ENCODE measurements around the gene TAF11L6. TPM values are rescaled to one million over a fixed set of nuclear protein-coding genes. Genes with fewer than 3 reads are reported as not detected.
"Not testable (repeated sequence)": the region's sequence is repeated elsewhere in the genome, so short reads cannot be mapped to it uniquely, and the experiment has no call there.

The TAF11L6 gene
- polyA plus RNA-seq, 1 of the 3 experiments (the other 2 are of a cell fraction), result not detected

- H4K20me1 ChIP-seq (ENCODE audit: insufficient read depth); DNase-seq; H3K4me1 ChIP-seq (ENCODE audit: control insufficient read depth in 1 of 2, insufficient read depth in 2 of 2, low read depth in 1 of 2, low read length in 1 of 2); H3K9me3 ChIP-seq; POLR2A ChIA-PET; H3K4me2 ChIP-seq; CTCF ChIA-PET; H3K27ac ChIP-seq (ENCODE audit: low read depth in 2 of 2, low read length in 1 of 2); H2AFZ ChIP-seq (ENCODE audit: low read depth); H3K79me2 ChIP-seq (ENCODE audit: insufficient read depth); H3K9me2 ChIP-seq; H3K36me3 ChIP-seq (replicated peaks in 1 of 2; ENCODE audit: control insufficient read depth in 1 of 2, insufficient read depth in 2 of 2, low read length in 1 of 2); H3K27me3 ChIP-seq (ENCODE audit: insufficient read depth); H3K4me3 ChIP-seq (ENCODE audit: low read depth in 2 of 2, low read length in 1 of 2); H3F3A ChIP-seq (replicated peaks; ENCODE audit: insufficient read depth); H3K9ac ChIP-seq: not testable (repeated sequence)
- no CpG with 5 or more reads among the region's 15 CpGs for WGBS (ENCODE audit: low lambda C conversion rate)
Observed at GRCh38 chr5:17521501-17521900, 7.0 kb upstream of the TAF11L6 start, which contains the start of gene TAF11L4. Gene TAF11L4, plus strand, starts transcription at chr5:17521801.

- H2AFZ ChIP-seq (ENCODE audit: low read depth); H3K79me2 ChIP-seq (ENCODE audit: insufficient read depth); DNase-seq; H3K9ac ChIP-seq; H3K4me3 ChIP-seq (ENCODE audit: low read depth in 2 of 2, low read length in 1 of 2); H3K36me3 ChIP-seq (replicated peaks in 1 of 2; ENCODE audit: control insufficient read depth in 1 of 2, insufficient read depth in 2 of 2, low read length in 1 of 2); H3K9me3 ChIP-seq; POLR2A ChIA-PET; H3K27ac ChIP-seq (ENCODE audit: low read depth in 2 of 2, low read length in 1 of 2); H4K20me1 ChIP-seq (ENCODE audit: insufficient read depth); H3K4me1 ChIP-seq (ENCODE audit: control insufficient read depth in 1 of 2, insufficient read depth in 2 of 2, low read depth in 1 of 2, low read length in 1 of 2); CTCF ChIA-PET; H3K4me2 ChIP-seq; H3K9me2 ChIP-seq; H3K27me3 ChIP-seq (ENCODE audit: insufficient read depth); H3F3A ChIP-seq (replicated peaks; ENCODE audit: insufficient read depth): not testable (repeated sequence)
- WGBS (ENCODE audit: low lambda C conversion rate), result no CpG with 5 or more reads among the region's 15 CpGs
Observed at GRCh38 chr5:17524935-17525334, 3.5 kb upstream of the TAF11L6 start, which contains the start of gene TAF11L5. Gene TAF11L5, plus strand, starts transcription at chr5:17525235.

- DNase-seq; H3K9me3 ChIP-seq; H4K20me1 ChIP-seq (ENCODE audit: insufficient read depth); H3F3A ChIP-seq (replicated peaks; ENCODE audit: insufficient read depth); H3K27ac ChIP-seq (ENCODE audit: low read depth in 2 of 2, low read length in 1 of 2); H3K4me3 ChIP-seq (ENCODE audit: low read depth in 2 of 2, low read length in 1 of 2); H3K27me3 ChIP-seq (ENCODE audit: insufficient read depth); H3K9ac ChIP-seq; H2AFZ ChIP-seq (ENCODE audit: low read depth); H3K9me2 ChIP-seq; POLR2A ChIA-PET; H3K4me1 ChIP-seq (ENCODE audit: control insufficient read depth in 1 of 2, insufficient read depth in 2 of 2, low read depth in 1 of 2, low read length in 1 of 2); H3K79me2 ChIP-seq (ENCODE audit: insufficient read depth); H3K4me2 ChIP-seq; CTCF ChIA-PET; H3K36me3 ChIP-seq (replicated peaks in 1 of 2; ENCODE audit: control insufficient read depth in 1 of 2, insufficient read depth in 2 of 2, low read length in 1 of 2): not testable (repeated sequence)
- WGBS (ENCODE audit: low lambda C conversion rate), result 69% methylated on average over 13 of the region's 17 CpGs
Observed at GRCh38 chr5:17526504-17526903, 2.0 kb upstream of the TAF11L6 start.

Small RNA genes lying within 50 kb of the gene (small RNA-seq; reads per million reads assigned to genes)
- gene AC106774.3, result 0 reads per million in 7 experiments

Other genes with a start within 250 kb of the TAF11L6 start
- not detected in 2 replicates for gene TAF11L2, start 30.4 kb upstream of the TAF11L6 start, polyA plus RNA-seq (2012; rRNA removed)
- gene TAF11L3, start 10.3 kb upstream of the TAF11L6 start, polyA plus RNA-seq (2012; rRNA removed), result not detected in 2 replicates
- gene TAF11L4, start 6.9 kb upstream of the TAF11L6 start, polyA plus RNA-seq (2012; rRNA removed), result not detected in 2 replicates
- not detected in 2 replicates for gene TAF11L5, start 3.4 kb upstream of the TAF11L6 start, polyA plus RNA-seq (2012; rRNA removed)
- not detected in 2 replicates for gene TAF11L7, start 57.1 kb downstream of the TAF11L6 start, polyA plus RNA-seq (2012; rRNA removed)
- gene TAF11L8, start 62.3 kb downstream of the TAF11L6 start, polyA plus RNA-seq (2012; rRNA removed), result not detected in 2 replicates
- not detected in 2 replicates for gene TAF11L9, start 65.7 kb downstream of the TAF11L6 start, polyA plus RNA-seq (2012; rRNA removed)
- gene TAF11L10, start 69.2 kb downstream of the TAF11L6 start, polyA plus RNA-seq (2012; rRNA removed), result not detected in 2 replicates
- gene TAF11L11, start 75.5 kb downstream of the TAF11L6 start, polyA plus RNA-seq (2012; rRNA removed), result not detected in 2 replicates
- not detected in 2 replicates for gene TAF11L12, start 81.7 kb downstream of the TAF11L6 start, polyA plus RNA-seq (2012; rRNA removed)
- gene TAF11L13, start 103.4 kb downstream of the TAF11L6 start, polyA plus RNA-seq (2012; rRNA removed), result not detected in 2 replicates
- gene TAF11L14, start 105.8 kb downstream of the TAF11L6 start, polyA plus RNA-seq (2012; rRNA removed), result not detected in 2 replicates

Data from SK-N-SH (cell line).